ENCODE results near the gene MRNIP.

- no peak for TF ChIP-seq CTCF (conservative IDR thresholded peaks at IDR 0.05)
- no peak for TF ChIP-seq EZH2 (IDR thresholded peaks at IDR 0.05; ENCODE audit: low read depth)
These were observed 57.9 kb downstream of the MRNIP start for GRCh38 chr5:179800696-179801201.
